Transverse colon (tissue), 4 donors: ENCODE results near the gene AXDND1.

Experiments used
- CTCF ChIP-seq, 5 experiments: fragments of 200-600 bp in 3 of 5; fragments of 450-650 bp in 2 of 5; sonication (generic) in 3 of 5; IDR thresholded peaks; 1 replicate in 2 of 5; 2 replicates in 3 of 5; pipeline ENCODE4 v1.5.1; 2016 to 2017; ENCODE audit warnings: antibody characterized with exemption in 5 of 5, inconsistent platforms in 3 of 5, mild to moderate bottlenecking in 2 of 5, moderate library complexity in 1 of 5
- EP300 ChIP-seq: sonication (generic); formaldehyde crosslinking; IDR thresholded peaks from one replicate; pipeline ENCODE4 v1.6.1; 2017; ENCODE audit warnings: antibody characterized with exemption, low read depth
- POLR2A ChIP-seq: fragments of 450-650 bp; IDR thresholded peaks from one replicate; pipeline ENCODE4 v1.6.1; 2016; ENCODE audit warnings: antibody characterized with exemption, mild to moderate bottlenecking, moderate library complexity
- POLR2AphosphoS5 ChIP-seq, 3 donors: sonication (generic); formaldehyde crosslinking; IDR thresholded peaks; one replicate each; pipeline ENCODE4 v1.6.1; 2016; ENCODE audit warnings: antibody characterized with exemption in 3 of 3

GRCh38 chr1:179441501-179441900 is 75.7 kb downstream of the AXDND1 start:
- peak in 1 of 5 experiments; percentile 9 for TF ChIP-seq CTCF (IDR thresholded peaks at IDR 0.05)
- no peak for TF ChIP-seq POLR2A
- no peak for TF ChIP-seq POLR2AphosphoS5 (IDR thresholded peaks at IDR 0.05)
- TF ChIP-seq EP300: no peak
